Measurements from ENCODE around the gene FMN1.
"Not testable (repeated sequence)": the region's sequence is repeated elsewhere in the genome, so short reads cannot be mapped to it uniquely, and the experiment has no call there.

The FMN1 gene

DNA sequence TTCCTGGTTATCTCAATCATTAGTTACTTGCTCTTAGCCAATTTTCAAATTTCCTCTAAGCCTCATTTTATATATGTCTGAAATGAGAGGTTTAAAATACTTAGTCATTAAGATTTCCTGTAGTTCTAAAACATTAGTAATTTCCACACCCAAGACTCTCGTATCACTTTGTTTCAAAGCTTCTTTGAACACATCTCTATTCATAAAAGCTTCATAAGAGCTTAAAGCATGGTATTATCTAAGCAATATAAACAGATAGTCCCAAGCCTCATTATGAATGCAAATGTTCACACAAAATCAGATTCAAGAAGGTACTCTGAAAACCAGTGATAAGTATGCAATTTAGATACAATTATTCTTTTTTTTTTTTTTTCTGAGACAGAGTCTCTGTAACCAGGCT lies 217.0 kb downstream of the FMN1 start:
- no peak for DNase-seq (ENCODE audit: low read depth in 2 of 2)

DNA sequence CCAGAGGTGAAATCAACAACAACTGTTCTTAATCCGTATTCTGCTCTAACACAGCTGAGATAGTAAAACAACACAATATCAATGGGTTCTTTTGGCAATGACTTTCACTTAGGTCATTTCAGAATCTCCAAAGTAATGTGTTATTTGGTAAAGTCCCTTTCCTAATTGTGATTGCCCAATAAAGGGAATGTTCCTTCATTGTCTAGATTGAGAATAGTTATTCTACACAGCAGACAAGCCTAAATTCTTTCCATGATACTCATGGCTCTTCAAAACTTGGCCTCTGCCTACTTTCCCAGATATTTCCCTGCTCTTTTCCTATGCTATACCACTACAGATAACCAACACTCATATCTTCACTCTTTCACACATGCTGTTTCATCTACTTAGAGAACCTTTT lies 219.8 kb downstream of the FMN1 start:
- DNase-seq (ENCODE audit: low read depth in 2 of 2) = no peak

DNA sequence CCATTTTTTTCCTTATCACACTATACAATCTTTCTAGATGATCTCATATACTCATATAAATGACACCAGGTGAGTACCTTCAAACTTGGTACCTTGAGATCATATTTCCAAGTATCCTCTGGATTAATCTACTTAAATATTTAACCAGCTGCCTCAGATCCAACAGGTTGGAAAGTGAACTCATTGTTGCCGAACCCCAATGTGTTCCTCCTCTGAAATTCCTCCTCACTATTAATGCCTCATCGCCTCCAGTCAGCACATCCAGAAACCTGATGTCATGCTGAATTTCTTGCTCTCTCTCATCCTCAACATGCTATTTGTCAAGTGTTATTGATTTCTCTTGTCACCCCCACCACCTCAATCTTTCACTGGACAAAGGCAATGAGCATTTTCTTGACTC lies 221.8 kb downstream of the FMN1 start:
- DNase-seq (ENCODE audit: low read depth in 2 of 2) = no peak

DNA sequence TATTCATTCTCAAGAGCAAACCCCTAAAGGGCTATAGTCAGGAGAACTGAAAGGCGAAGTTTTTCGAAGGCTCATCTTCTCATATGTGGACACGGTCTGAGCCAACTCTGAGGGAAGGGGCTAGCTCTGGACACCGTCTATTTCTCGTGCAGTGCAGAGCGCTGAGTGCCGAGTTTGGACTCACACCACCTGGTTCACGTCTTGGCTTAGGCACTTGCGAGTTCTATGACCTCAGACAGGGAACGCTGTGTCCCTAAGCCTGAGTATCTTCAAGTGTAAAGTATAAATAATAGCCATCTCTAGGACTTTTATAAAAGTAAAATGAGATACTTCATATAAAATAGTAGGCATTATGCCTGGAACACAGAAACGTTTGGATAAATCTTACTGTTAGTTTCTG lies 223.7 kb downstream of the FMN1 start:
- DNase-seq (ENCODE audit: low read depth in 2 of 2) = no peak

DNA sequence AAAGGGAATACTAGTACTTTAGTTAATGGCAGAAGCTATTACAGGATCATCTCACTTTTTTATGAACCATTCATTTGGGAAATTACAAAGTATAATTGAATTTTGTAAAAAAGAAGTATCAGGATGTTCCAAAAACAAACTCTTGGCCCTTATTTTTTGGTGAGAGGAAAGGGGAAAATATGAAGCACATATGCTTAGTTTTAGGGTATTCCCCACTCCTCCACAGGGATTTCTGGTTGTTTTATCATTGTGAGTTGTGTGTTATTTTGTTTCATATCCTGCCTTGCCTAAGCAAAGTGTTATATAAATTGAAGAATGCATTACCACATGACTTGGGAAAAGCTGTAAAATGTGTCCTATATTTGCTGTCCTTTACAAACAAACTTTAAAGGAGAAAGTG lies 227.0 kb downstream of the FMN1 start:
- DNase-seq (ENCODE audit: low read depth in 2 of 2) = no peak

DNA sequence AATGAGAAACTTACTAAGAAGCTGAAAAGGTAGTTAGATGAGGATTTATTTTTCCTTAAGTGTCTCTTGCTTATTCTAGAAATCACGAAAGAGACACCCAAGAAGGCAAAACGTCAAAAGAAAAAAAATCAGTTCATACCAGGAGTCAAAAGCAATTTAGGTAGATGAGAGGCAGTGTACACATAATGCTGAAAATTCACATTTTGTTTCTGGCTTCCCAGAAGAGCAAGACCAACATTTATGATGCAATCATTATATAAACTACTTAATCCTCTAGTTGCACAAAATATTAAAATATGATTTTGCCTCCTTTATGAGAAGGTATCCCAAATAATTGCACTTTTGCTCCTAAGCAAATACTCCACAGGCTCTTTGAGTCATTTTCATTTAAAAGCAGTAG lies 228.0 kb downstream of the FMN1 start:
- no peak for DNase-seq (ENCODE audit: low read depth in 2 of 2)

DNA sequence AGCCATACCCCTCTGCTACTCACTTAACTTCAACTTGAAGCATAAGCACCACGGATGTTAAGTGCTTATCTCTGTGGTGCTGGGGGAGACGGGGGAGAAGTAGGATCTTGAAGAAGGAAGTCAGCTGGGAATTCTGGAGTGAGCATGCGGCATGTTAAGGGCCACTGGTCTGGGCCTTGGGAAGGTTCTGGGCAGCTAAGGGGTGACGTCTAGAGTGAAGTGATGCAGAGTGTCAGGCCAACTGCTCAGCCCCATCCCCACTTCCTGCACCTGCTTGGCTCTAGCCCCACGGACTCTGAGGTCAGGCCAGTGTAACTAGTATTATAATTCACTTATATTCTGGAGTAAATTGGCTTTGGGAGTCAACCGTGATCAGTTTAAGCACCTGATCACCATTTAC lies 228.6 kb downstream of the FMN1 start:
- no peak for DNase-seq (ENCODE audit: low read depth in 2 of 2)

DNA sequence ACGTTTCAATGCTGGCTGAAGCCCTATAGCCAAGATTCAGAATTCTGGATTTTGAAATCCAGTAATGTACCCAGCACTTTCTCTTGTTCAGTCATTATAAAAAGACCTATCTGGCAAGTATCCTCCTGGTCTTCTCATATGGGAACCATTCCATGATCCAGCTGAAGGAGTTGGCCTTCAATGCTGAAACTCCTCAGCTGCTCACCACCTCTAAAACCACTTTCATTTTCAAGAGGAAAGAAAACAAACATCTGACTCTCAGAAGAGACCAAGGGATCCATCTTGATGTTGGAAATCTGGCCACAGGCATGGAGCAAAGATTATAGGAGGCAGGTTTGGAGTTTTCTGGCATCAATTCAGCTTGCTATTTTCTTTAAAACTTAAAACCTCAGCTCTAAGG lies 235.4 kb downstream of the FMN1 start:
- DNase-seq (ENCODE audit: low read depth in 2 of 2) = no peak

DNA sequence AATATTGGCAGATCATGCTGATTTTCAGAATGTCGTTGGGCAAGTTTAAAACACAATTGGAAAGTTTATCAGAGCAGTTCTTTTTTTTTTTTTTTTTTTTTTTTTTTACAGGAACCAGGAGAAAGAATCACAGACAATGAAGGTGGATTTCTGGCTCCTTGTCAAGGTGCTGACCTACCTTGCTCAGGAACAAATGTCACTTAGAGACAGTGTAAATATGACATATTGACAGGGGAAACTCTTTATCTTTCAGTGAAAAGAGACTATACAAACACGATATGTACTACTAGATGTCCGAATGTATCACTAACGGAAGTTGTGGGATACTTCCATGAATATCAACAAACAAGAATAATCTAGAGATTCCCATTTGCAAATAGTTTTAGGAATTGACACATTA lies 237.3 kb downstream of the FMN1 start:
- DNase-seq (ENCODE audit: low read depth in 2 of 2) = no peak

DNA sequence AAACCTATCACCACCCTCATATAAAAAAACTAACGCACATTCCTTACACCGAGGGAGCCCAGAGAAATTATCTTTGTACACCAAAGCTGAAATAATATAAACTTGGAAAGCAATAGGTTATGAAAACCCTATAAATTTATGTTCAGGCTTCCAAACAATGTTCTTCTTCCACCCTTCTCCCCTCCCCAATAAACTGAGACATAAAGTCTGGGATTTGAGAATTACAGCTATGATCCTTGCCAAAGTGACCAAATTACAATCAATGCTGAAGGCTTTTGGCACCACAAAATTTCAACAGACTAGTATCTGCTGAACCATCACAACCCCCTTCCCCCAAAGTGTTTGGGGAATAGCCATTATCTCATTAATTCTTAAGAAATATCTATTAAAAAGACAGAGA lies 237.8 kb downstream of the FMN1 start:
- no peak for DNase-seq (ENCODE audit: low read depth in 2 of 2)

DNA sequence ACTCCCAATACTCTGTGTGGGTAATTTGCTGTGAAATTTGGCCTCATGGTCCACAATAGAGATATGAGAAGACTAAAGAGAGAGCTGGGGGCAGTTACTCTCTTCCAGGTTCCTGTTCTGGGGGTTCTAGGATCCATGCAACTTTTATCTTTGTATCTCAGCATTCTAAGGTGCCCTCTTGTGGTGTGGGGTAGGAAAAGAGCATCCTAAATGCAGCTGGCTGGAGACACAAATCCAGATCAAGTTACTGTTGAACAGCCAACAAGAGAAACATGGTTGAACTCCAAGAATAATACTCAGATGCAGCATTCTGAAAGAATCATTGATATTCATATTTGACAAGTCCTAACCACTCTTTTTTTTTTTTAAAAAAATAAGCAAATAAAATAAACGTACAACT lies 238.5 kb downstream of the FMN1 start:
- DNase-seq (ENCODE audit: low read depth in 2 of 2) = no peak

DNA sequence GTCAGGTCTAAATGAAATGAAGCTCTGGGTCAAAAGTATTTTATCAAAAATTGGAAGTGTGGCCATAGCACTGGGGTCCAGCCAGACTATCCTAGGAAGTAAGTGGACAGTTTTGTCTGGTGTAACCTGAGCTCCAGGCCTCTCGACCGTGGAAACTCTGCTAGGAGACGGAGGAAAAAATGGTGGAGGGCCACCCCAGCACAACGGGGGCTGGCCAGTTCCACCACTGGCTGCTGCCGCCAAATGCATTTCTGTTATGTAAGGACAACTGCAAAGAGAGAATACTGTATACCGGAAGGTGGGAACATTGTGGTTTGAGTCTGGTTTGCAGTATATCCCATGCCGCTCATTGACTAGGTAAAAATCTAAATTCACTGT lies 241.0 kb downstream of the FMN1 start:
- DNase-seq (ENCODE audit: low read depth in 2 of 2) = no peak

DNA sequence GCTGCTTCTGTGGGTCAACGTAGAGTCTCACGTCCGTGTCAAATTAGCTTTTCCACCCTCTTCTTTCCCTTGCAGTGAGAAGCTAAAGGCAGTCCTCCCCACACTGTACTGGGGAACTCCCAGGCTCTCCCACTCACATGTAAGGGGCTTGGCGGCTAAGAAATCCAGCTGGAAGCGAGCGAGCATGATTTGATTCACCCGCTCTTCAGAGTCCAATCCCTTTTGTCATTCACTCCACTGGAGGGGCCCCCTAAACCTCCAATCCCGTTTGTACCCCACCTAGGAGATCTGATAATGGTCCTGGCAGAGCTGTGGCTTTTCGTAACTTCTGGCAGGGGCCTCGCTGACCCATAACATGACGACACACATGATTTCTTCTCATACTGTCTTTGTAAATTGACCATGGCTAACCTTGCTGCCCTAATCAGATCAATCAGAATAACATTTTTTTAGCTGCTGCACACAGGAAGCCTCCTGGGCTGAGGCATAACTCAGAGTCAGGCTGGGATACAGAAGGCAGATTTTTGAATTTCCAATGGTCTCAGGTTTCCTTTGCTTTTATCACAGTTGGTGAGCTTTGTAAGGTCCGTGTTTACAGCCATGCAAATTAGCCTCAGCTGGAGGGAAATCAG lies 241.5 kb downstream of the FMN1 start:
- DNase-seq (ENCODE audit: low read depth in 2 of 2) = no peak

DNA sequence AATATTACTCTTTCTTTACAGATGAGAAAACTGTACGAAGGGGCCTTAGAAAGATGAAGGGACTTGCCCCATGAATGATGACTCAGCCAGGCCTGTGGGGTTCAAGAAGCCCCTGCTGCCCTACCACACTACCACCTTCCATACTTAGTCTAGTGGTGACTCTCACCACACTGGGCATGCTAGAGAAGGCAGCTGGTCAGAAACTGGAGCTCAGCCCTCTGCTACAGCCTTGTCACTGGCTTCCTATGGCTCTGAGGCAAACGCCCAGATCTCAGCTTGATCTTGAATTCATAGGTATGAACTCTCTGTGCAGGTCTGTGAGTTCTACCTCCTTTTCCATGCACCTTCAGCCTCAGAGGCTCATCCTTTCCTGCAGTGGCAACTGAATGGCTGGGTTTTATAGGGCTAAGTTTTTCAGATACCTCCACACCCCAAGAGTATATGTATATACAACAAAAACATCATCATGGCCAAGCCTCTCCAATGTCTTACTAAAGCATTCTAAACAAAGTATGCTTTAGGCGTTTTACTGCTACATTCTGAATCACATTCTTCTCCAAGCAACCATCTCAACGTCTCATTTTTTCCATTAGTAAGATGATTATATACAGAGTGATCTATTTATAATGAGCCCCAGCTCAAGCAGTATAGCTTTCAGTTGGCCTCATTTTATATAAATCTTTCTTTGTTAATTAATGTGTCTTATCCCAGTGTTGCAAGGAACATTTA lies 242.6 kb downstream of the FMN1 start:
- no peak for DNase-seq (ENCODE audit: low read depth in 2 of 2)

DNA sequence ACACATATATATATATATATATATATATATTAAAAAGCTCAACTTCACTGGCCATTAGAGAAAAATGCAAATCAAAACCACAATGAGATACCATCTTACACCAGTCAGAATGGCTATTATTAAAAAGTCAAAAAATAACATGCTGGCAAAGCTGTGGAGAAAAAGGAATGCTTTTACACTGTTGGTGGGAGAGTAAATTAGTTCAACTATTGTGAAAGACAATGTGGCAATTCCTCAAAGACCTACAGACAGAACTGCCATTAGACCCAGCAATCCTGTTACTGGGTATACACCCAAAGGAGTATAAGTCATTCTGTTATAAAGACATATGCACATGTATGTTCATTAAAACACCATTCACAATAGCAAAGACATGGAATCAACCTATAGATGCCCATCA lies 244.5 kb downstream of the FMN1 start:
- DNase-seq (ENCODE audit: low read depth in 2 of 2) = not testable (repeated sequence)

DNA sequence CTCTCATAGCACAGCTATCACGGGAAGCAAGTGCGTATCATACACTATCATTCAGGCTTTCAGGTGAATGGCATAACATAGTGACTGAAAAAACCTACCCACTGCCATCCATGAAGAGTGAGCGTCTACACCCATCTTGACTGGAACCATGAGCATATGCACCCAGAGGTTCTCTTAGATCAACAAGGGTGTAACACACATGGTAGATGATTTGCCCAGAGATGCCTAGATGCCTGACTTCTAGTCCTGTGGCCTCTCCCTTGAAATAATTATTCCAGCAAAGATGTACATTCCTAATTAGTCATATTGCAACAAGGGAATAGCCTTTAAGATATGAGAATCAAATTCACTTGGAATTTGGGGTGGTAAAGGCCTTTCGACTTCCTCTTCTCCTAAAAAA lies 248.3 kb downstream of the FMN1 start:
- no peak for DNase-seq (ENCODE audit: low read depth in 2 of 2)

DNA sequence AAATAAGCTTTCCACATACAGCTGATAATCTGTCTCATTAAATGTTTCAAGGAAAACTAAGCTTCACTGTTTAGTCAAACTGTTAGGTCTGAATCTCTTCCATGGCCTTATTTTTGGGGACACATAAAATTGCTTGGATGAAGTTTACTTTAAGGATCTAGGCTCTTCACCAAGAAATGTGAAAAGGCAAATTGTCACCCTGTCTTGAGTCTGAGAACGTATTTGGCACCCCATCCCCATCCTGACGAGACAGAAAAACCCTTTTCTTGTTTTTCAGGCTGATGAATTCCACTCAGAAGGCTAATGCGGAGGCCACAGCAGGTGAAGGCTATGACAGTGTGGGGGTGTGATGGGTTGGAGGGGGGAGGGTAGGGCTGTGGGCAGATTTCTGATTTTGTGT lies 250.1 kb downstream of the FMN1 start:
- DNase-seq (ENCODE audit: low read depth in 2 of 2) = no peak

DNA sequence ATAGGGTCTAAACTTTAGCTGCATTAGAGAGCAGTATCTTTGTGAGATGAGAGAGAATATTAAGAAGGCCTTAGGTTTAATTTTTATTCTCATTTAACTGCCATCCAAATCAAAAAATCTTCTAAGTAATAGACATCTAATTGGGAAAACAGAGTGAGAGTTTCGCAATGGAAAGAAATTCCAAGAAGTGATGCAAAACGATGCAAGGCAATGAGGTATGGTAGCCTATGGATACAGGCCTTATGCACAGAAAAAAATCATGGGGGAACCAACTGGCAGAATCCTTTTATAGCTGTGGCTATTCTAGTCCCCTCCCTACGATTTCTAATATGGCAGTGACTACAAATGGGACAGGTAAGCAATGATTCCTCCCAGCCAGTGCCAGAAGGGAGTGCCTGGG lies 250.8 kb downstream of the FMN1 start:
- DNase-seq (ENCODE audit: low read depth in 2 of 2) = no peak

DNA sequence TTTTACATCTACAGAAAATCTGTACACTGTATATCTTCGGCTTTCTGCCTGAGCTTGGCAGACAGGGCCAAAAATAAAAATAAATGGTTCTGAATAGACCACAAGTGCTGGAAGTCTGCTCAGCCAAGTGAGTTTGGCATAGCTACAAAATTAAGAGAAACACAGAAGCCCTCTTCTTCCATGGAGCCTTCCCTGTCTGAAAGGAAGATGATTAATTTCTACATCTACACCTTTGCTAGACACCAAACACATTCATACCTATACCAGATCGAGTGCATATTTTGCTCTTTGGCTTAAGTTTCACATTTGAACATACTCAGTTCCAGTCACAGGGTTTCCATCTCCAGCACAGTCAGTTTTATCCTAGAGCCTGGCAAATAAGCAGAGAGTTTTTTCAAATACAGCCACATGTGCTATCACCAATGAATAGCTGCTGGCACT lies 252.1 kb downstream of the FMN1 start:
- DNase-seq (ENCODE audit: low read depth in 2 of 2) = no peak

DNA sequence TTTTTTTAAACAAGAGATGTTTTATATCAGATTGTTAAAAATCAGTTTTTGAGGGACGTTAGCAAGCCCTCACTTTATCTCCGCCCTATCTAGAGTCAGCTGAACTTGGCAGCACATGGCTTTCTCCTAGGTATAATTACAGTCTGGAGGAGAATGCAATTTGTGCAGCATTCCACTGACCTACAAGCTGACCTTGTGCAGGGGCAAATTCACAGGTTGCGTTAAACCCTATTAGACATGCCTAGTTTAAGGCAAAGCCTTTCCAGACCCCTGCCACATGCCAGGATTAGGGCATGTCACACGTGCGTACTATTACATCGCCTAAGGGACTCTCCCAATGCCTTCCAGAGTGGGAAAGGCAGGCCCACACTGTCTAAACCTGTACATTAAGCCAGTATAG lies 252.7 kb downstream of the FMN1 start:
- DNase-seq (ENCODE audit: low read depth in 2 of 2) = no peak

DNA sequence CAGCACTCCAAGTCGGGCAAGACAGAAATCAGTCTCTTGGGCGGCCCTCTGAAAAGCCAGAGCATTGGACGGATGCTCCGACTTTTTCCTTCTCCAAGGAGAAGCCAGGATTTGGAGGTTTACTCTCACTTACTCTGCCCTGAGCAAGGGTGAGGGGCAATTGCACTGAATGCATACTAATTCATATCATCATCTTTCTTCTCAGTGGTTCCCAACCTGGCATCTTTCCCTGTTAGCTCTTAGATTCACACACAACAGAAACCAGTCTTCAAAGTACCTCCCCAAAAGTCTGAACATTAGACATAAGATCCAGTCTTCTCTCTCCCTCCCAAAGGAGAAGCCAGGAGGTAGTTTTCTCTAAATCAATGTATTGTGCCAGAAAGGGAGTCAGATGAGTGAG lies 257.5 kb downstream of the FMN1 start:
- no peak for DNase-seq (ENCODE audit: low read depth in 2 of 2)

DNA sequence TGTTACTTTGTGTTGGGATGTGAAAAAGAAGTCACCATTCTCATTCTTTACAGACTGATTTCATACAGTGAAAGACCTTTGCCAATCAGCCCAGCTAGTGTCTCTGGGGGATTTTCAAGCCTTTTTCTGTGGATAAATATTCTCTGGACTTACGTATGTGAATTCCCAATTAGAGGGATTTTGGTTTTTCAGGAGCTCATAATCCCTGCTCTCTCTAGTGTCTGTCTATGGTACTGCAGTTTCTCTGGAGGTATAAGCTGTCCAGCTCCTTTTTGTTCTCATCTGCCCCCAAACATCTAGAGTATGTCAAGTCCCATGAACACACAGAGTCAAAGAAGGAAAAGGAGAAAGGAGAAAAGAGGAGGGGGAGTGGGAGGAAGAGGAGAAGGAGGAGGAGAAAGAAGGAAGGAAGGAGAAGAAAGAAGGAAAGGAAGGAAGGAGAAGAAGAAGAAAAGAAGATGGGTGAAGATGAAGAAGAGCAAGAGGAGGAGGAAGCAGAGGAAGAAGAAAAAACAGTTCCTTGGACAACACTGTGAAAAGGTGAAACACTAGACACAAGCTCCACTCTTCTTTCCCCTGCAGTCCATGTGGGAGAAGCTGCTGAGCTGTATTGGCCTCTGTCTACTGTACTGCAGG lies 258.1 kb downstream of the FMN1 start:
- no peak for DNase-seq (ENCODE audit: low read depth in 2 of 2)

DNA sequence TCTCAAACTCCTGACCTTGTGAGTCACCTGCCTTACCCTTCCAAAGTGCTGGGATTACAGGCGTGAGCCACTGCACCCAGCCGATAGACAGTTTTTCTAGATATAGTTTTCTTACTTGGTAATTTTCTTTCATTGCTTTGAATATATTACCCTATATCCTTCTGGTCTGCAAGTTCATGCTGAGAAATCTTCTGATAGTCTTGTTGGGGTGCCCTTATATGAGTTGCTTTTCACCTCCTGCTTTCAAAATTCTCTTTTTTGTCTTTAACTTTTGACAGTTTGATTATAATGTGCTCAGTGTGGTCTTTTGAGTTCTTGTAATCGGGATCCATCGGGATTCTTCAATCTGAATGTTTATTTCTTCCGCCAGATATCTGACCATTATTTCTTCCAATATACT lies 259.4 kb downstream of the FMN1 start:
- no peak for DNase-seq (ENCODE audit: low read depth in 2 of 2)

Data from stimulated activated CD4-positive, alpha-beta T cell treated with anti-CD3 and anti-CD28 coated beads, Interleukin-1b, Interleukin-23, amount 100 ng/mL, for 1 hour (primary cell).